GM23248 (cell line): ENCODE results near the gene TRIM17.

Experiments used
- EZH2 ChIP-seq: fragments of 200-600 bp; sonication (generic); IDR thresholded peaks from 2 replicates; pipeline ENCODE4 v1.6.1; 2018; ENCODE audit warnings: antibody characterized with exemption, mild to moderate bottlenecking; ENCODE audit not compliant: insufficient read depth, poor library complexity, severe bottlenecking
- EZH2phosphoT487 ChIP-seq: fragments of 200-600 bp; sonication (generic); IDR thresholded peaks from 2 replicates; pipeline ENCODE4 v1.6.1; 2018; ENCODE audit warnings: antibody characterized with exemption, moderate library complexity, mild to moderate bottlenecking, low read depth; ENCODE audit not compliant: insufficient read depth

- TF ChIP-seq EZH2phosphoT487 = no peak
- no peak for TF ChIP-seq EZH2
Observed at GRCh38 chr1:228453614-228454013, 37.0 kb upstream of the TRIM17 start.
